RPMI7951 (cell line): ENCODE measurements around the gene C9orf152. TPM values are rescaled to one million over a fixed set of nuclear protein-coding genes. Genes with fewer than 3 reads are reported as not detected.

ENCODE experiments used
- total RNA-seq: library from RNA; depleted of rRNA; stranded (reverse); fragments of >200 nt; shearing (Covaris generic); gene quantifications from 2 replicates; pipeline ENCODE4 v1.2.3, GENCODE V29; 2014; rRNA removed

Gene C9orf152
- total RNA-seq, 1 experiment from 2014 or later: not detected

Other genes starting within 250 kb of the C9orf152 start
- 977 and 1,094 TPM in 2 replicates for gene TXN, start 48.3 kb upstream of the C9orf152 start, total RNA-seq
- not detected in 2 replicates for gene TXNDC8, start 129.7 kb upstream of the C9orf152 start, total RNA-seq